Measurements from ENCODE around the gene MYLK. TPM values are rescaled to one million over a fixed set of nuclear protein-coding genes. Genes with fewer than 3 reads are reported as not detected.

The MYLK gene
- total and polyA plus RNA-seq, 2 donors = 5.4 to 11.5 TPM

- H3K27me3 ChIP-seq (ENCODE audit: control insufficient read depth in 2 of 2, insufficient read depth in 1 of 2, low read length in 1 of 2) = no peaks in the 10 kb centered on the region
- H3K4me1 ChIP-seq (ENCODE audit: control insufficient read depth in 2 of 2, insufficient read depth in 2 of 2, low read length in 2 of 2) = peaks cover 0 to 3% of the 10 kb centered on the region in 2 donors
- 93% methylated on average over 3 of the region's 3 CpGs for WGBS
- H3K36me3 ChIP-seq (ENCODE audit: control insufficient read depth in 2 of 2, insufficient read depth in 2 of 2, low read length in 1 of 2) = no peaks in the 10 kb centered on the region
- no peak for DNase-seq (ENCODE audit: low read depth in 6 of 9, low spot score in 9 of 9)
- H3K4me3 ChIP-seq (ENCODE audit: low read length in 2 of 2) = no peak overlapping the region
- no peak overlapping the region for H3K27ac ChIP-seq (ENCODE audit: low read depth in 1 of 2, low read length in 1 of 2)
- peaks cover 0 to 7% of the 10 kb centered on the region in 2 donors for H3K9me3 ChIP-seq (ENCODE audit: control insufficient read depth in 2 of 2, insufficient read depth in 1 of 2, low read length in 1 of 2)
Observed at GRCh38 chr3:123656274-123656673, 227.9 kb downstream of the MYLK start.

GRCh38 chr3:123655400-123655799 is 228.7 kb downstream of the MYLK start:
- H3K36me3 ChIP-seq (ENCODE audit: control insufficient read depth in 2 of 2, insufficient read depth in 2 of 2, low read length in 1 of 2) = no peaks in the 10 kb centered on the region
- no peaks in the 10 kb centered on the region for H3K4me1 ChIP-seq (ENCODE audit: control insufficient read depth in 2 of 2, insufficient read depth in 2 of 2, low read length in 2 of 2)
- H3K27ac ChIP-seq (ENCODE audit: low read depth in 1 of 2, low read length in 1 of 2) = no peak overlapping the region
- whole genome bisulfite sequencing = 96% methylated on average over 2 of the region's 2 CpGs
- H3K4me3 ChIP-seq (ENCODE audit: low read length in 2 of 2) = no peak overlapping the region
- no peak for DNase-seq (ENCODE audit: low read depth in 6 of 9, low spot score in 9 of 9)
- H3K27me3 ChIP-seq (ENCODE audit: control insufficient read depth in 2 of 2, insufficient read depth in 1 of 2, low read length in 1 of 2) = no peaks in the 10 kb centered on the region
- peaks cover 0 to 7% of the 10 kb centered on the region in 2 donors for H3K9me3 ChIP-seq (ENCODE audit: control insufficient read depth in 2 of 2, insufficient read depth in 1 of 2, low read length in 1 of 2)

GRCh38 chr3:123653221-123653682 is 230.9 kb downstream of the MYLK start:
- Histone ChIP-seq H3K9me3 (ENCODE audit: control insufficient read depth in 2 of 2, insufficient read depth in 1 of 2, low read length in 1 of 2) (peaks cover 0 to 7% of the 10 kb centered on the region in 2 donors), H3K4me3 (ENCODE audit: low read length in 2 of 2) (no peak overlapping the region), H3K36me3 (ENCODE audit: control insufficient read depth in 2 of 2, insufficient read depth in 2 of 2, low read length in 1 of 2) (no peaks in the 10 kb centered on the region), H3K4me1 (ENCODE audit: control insufficient read depth in 2 of 2, insufficient read depth in 2 of 2, low read length in 2 of 2) (no peaks in the 10 kb centered on the region), H3K27ac (ENCODE audit: low read depth in 1 of 2, low read length in 1 of 2) (peak overlapping the region in 1 of 2 donors; percentile 46), H3K27me3 (ENCODE audit: control insufficient read depth in 2 of 2, insufficient read depth in 1 of 2, low read length in 1 of 2) (no peaks in the 10 kb centered on the region)
- 93% methylated on average over 5 of the region's 5 CpGs for WGBS
- DNase-seq (ENCODE audit: low read depth in 6 of 9, low spot score in 9 of 9) = no peak

GRCh38 chr3:123652342-123652984 is 231.7 kb downstream of the MYLK start:
- peak in 6 of 9 donors; percentile 9 to 50 (median 24) for DNase-seq (ENCODE audit: low read depth in 6 of 9, low spot score in 9 of 9)
- no peak overlapping the region for H3K27ac ChIP-seq (ENCODE audit: low read depth in 1 of 2, low read length in 1 of 2)
- H3K27me3 ChIP-seq (ENCODE audit: control insufficient read depth in 2 of 2, insufficient read depth in 1 of 2, low read length in 1 of 2) = no peaks in the 10 kb centered on the region
- peaks cover 0 to 7% of the 10 kb centered on the region in 2 donors for H3K9me3 ChIP-seq (ENCODE audit: control insufficient read depth in 2 of 2, insufficient read depth in 1 of 2, low read length in 1 of 2)
- H3K4me3 ChIP-seq (ENCODE audit: low read length in 2 of 2) = no peak overlapping the region
- H3K36me3 ChIP-seq (ENCODE audit: control insufficient read depth in 2 of 2, insufficient read depth in 2 of 2, low read length in 1 of 2) = no peaks in the 10 kb centered on the region
- 81% methylated on average over 9 of the region's 9 CpGs for WGBS
- H3K4me1 ChIP-seq (ENCODE audit: control insufficient read depth in 2 of 2, insufficient read depth in 2 of 2, low read length in 2 of 2) = no peaks in the 10 kb centered on the region

GRCh38 chr3:123651449-123652341 is 232.4 kb downstream of the MYLK start:
- peaks cover 0 to 1% of the 10 kb centered on the region in 2 donors for H3K9me3 ChIP-seq (ENCODE audit: control insufficient read depth in 2 of 2, insufficient read depth in 1 of 2, low read length in 1 of 2)
- no peak for DNase-seq (ENCODE audit: low read depth in 6 of 9, low spot score in 9 of 9)
- H3K27me3 ChIP-seq (ENCODE audit: control insufficient read depth in 2 of 2, insufficient read depth in 1 of 2, low read length in 1 of 2) = no peaks in the 10 kb centered on the region
- H3K4me1 ChIP-seq (ENCODE audit: control insufficient read depth in 2 of 2, insufficient read depth in 2 of 2, low read length in 2 of 2) = no peaks in the 10 kb centered on the region
- WGBS = 95% methylated on average over 11 of the region's 11 CpGs
- no peak overlapping the region for H3K27ac ChIP-seq (ENCODE audit: low read depth in 1 of 2, low read length in 1 of 2)
- H3K4me3 ChIP-seq (ENCODE audit: low read length in 2 of 2) = no peak overlapping the region
- no peaks in the 10 kb centered on the region for H3K36me3 ChIP-seq (ENCODE audit: control insufficient read depth in 2 of 2, insufficient read depth in 2 of 2, low read length in 1 of 2)

- no peaks in the 10 kb centered on the region for H3K4me1 ChIP-seq (ENCODE audit: control insufficient read depth in 2 of 2, insufficient read depth in 2 of 2, low read length in 2 of 2)
- no peaks in the 10 kb centered on the region for H3K9me3 ChIP-seq (ENCODE audit: control insufficient read depth in 2 of 2, insufficient read depth in 1 of 2, low read length in 1 of 2)
- no peak overlapping the region for H3K27ac ChIP-seq (ENCODE audit: low read depth in 1 of 2, low read length in 1 of 2)
- WGBS = 98% methylated on average over 8 of the region's 8 CpGs
- no peaks in the 10 kb centered on the region for H3K36me3 ChIP-seq (ENCODE audit: control insufficient read depth in 2 of 2, insufficient read depth in 2 of 2, low read length in 1 of 2)
- no peaks in the 10 kb centered on the region for H3K27me3 ChIP-seq (ENCODE audit: control insufficient read depth in 2 of 2, insufficient read depth in 1 of 2, low read length in 1 of 2)
- H3K4me3 ChIP-seq (ENCODE audit: low read length in 2 of 2) = no peak overlapping the region
- no peak for DNase-seq (ENCODE audit: low read depth in 6 of 9, low spot score in 9 of 9)
Observed at GRCh38 chr3:123650101-123650500, 234.0 kb downstream of the MYLK start.

GRCh38 chr3:123648696-123649405 is 235.3 kb downstream of the MYLK start:
- DNase-seq (ENCODE audit: low read depth in 6 of 9, low spot score in 9 of 9) = no peak
- Histone ChIP-seq H3K36me3 (ENCODE audit: control insufficient read depth in 2 of 2, insufficient read depth in 2 of 2, low read length in 1 of 2) (no peaks in the 10 kb centered on the region), H3K27ac (ENCODE audit: low read depth in 1 of 2, low read length in 1 of 2) (no peak overlapping the region)

GRCh38 chr3:123644358-123644757 is 239.8 kb downstream of the MYLK start:
- Histone ChIP-seq H3K4me1 (ENCODE audit: control insufficient read depth in 2 of 2, insufficient read depth in 2 of 2, low read length in 2 of 2) (no peaks in the 10 kb centered on the region), H3K9me3 (ENCODE audit: control insufficient read depth in 2 of 2, insufficient read depth in 1 of 2, low read length in 1 of 2) (no peaks in the 10 kb centered on the region), H3K36me3 (ENCODE audit: control insufficient read depth in 2 of 2, insufficient read depth in 2 of 2, low read length in 1 of 2) (no peaks in the 10 kb centered on the region), H3K4me3 (ENCODE audit: low read length in 2 of 2) (no peak overlapping the region), H3K27ac (ENCODE audit: low read depth in 1 of 2, low read length in 1 of 2) (no peak overlapping the region), H3K27me3 (ENCODE audit: control insufficient read depth in 2 of 2, insufficient read depth in 1 of 2, low read length in 1 of 2) (no peaks in the 10 kb centered on the region)
- DNase-seq (ENCODE audit: low read depth in 6 of 9, low spot score in 9 of 9) = no peak
- WGBS = 90% methylated on average over 2 of the region's 2 CpGs

More at GRCh38 chr3:123648696-123649405, 235.3 kb downstream of the MYLK start:
- 93% methylated on average over 10 of the region's 10 CpGs for WGBS
- Histone ChIP-seq H3K27me3 (ENCODE audit: control insufficient read depth in 2 of 2, insufficient read depth in 1 of 2, low read length in 1 of 2) (no peaks in the 10 kb centered on the region), H3K9me3 (ENCODE audit: control insufficient read depth in 2 of 2, insufficient read depth in 1 of 2, low read length in 1 of 2) (no peaks in the 10 kb centered on the region), H3K4me3 (ENCODE audit: low read length in 2 of 2) (no peak overlapping the region), H3K4me1 (ENCODE audit: control insufficient read depth in 2 of 2, insufficient read depth in 2 of 2, low read length in 2 of 2) (no peaks in the 10 kb centered on the region)

GRCh38 chr3:123642957-123643330 is 241.2 kb downstream of the MYLK start:
- WGBS = 97% methylated on average over 4 of the region's 4 CpGs
- Histone ChIP-seq H3K27ac (ENCODE audit: low read depth in 1 of 2, low read length in 1 of 2) (no peak overlapping the region), H3K27me3 (ENCODE audit: control insufficient read depth in 2 of 2, insufficient read depth in 1 of 2, low read length in 1 of 2) (no peaks in the 10 kb centered on the region), H3K4me1 (ENCODE audit: control insufficient read depth in 2 of 2, insufficient read depth in 2 of 2, low read length in 2 of 2) (no peaks in the 10 kb centered on the region), H3K9me3 (ENCODE audit: control insufficient read depth in 2 of 2, insufficient read depth in 1 of 2, low read length in 1 of 2) (no peaks in the 10 kb centered on the region), H3K36me3 (ENCODE audit: control insufficient read depth in 2 of 2, insufficient read depth in 2 of 2, low read length in 1 of 2) (no peaks in the 10 kb centered on the region), H3K4me3 (ENCODE audit: low read length in 2 of 2) (no peak overlapping the region)
- no peak for DNase-seq (ENCODE audit: low read depth in 6 of 9, low spot score in 9 of 9)

Measured in thymus (tissue), 11 donors.